VCaP (cell line): ENCODE results near the gene ITPR1.

Source experiments
- H3K27ac ChIP-seq: fragments of 450-650 bp; 2 replicates; pipeline ENCODE4 v1.5.1; 2017
- TF ChIP-seq, protein P1 (sequence below): fragments of 450-650 bp; conservative IDR thresholded peaks from 2 replicates; pipeline ENCODE4 v1.5.1; 2017; ENCODE audit warnings: mild to moderate bottlenecking, moderate library complexity

Gene ITPR1

DNA sequence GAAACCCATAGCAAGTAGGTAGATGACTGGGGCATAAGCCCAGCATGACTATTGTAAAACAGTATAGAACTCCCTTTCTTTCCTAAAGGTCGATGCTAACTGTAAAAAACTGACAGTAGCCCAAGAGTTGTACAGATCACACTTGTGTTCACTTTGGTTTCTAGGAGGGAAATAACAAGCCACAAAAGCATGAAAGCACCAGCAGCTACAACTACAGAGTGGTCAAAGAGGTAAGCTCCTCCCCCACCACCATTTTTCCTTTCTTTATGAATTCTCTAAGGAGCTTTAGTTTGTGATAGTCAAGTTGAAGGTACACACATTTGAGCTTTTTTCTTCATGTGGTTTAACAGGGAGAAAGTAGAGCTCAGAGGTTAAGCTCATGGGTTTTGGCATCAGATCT, 191.0 kb downstream of the ITPR1 start:
- H3K27ac ChIP-seq, result no peak overlapping the region
- TF ChIP-seq, protein P1, sequence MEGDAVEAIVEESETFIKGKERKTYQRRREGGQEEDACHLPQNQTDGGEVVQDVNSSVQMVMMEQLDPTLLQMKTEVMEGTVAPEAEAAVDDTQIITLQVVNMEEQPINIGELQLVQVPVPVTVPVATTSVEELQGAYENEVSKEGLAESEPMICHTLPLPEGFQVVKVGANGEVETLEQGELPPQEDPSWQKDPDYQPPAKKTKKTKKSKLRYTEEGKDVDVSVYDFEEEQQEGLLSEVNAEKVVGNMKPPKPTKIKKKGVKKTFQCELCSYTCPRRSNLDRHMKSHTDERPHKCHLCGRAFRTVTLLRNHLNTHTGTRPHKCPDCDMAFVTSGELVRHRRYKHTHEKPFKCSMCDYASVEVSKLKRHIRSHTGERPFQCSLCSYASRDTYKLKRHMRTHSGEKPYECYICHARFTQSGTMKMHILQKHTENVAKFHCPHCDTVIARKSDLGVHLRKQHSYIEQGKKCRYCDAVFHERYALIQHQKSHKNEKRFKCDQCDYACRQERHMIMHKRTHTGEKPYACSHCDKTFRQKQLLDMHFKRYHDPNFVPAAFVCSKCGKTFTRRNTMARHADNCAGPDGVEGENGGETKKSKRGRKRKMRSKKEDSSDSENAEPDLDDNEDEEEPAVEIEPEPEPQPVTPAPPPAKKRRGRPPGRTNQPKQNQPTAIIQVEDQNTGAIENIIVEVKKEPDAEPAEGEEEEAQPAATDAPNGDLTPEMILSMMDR, result no peak

DNA sequence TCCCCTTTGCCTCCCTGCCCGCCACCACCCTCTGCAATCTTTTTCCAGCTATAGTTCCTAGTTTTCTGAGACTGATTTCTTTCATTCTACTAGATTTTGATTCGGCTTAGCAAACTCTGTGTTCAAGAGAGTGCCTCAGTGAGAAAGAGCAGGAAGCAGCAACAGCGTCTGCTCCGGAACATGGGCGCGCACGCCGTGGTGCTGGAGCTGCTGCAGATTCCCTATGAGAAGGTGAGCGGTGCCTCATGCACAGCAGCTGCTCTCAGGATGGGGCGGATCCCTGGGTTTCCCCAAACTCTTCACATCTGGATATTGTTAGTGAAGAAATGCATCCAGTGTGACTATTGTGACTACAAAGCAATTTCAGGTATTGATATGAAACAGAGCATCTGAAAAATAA, 191.8 kb downstream of the ITPR1 start:
- TF ChIP-seq, protein P1, result no peak
- peak overlapping the region; percentile 86 for H3K27ac ChIP-seq

DNA sequence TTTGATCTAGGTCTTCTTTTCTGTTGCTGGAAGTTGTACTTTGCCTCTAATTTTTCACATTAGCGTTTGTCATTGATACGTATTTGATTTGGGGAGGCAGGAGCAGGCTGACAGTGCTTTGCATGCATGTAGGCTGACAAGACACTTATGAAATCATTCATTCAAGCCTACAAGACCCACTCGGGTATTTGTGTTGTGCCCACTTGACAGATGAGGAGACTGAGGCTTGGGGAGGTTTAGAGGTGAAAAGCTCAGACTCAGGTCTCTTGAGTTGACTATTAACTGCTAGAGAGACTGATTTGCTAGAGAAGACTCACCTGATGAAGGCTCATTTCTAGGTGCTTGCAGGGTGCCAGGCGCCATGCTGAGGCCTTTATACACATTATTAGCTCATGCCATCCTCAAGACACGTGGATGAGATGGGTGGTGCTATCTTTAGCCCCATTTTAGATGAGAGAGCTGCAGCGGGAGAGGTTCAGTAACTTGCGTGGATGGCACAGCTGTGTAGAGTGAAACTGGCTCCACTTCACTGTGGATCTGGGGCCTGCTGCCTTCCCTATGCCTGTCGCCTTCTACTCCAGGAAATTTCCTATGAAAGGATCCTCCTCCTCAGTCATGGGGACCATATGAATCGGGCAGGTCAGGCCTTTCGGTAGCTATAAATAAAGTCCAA, 192.7 kb downstream of the ITPR1 start:
- peak overlapping the region; percentile 86 for H3K27ac ChIP-seq
- TF ChIP-seq, protein P1, result no peak

DNA sequence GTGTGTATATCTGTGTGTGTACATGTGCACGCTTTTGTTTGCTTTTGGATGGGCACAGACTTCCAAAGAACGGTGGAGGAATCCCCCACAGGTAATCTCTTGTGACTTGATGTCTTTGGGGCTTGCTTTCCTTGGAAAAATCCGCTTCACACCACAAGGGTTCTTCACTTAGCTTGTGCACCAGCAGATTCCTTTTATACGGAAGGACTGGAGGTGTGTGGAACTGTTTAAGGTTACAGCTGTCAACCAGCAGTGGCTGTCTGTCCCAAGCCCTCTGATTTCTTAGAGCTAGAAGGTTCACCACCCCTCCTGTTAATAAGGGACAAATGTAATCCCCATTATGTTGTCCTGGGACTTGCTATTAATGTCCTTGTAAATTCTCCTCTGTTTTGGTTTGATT, 193.5 kb downstream of the ITPR1 start:
- TF ChIP-seq, protein P1, result no peak
- H3K27ac ChIP-seq, result peak overlapping the region; percentile 86

DNA sequence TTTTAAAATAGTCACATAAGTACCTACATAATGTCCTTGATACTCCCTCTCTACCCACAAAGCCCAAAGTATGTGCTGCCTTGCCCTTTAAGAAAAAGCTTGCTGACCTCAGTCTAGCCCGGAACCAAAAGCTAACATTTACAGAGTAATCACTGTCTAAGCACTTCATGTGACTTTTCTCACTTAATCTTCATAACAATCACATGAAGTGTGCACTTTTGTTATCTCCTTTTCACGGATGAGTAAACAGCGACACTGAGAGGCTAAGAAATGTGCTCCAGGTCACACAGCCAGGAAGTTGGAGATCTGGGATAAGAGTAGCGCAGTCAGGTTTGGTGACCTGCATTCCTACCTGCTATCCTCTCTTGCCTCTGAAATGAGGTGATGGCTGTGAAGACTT, 194.0 kb downstream of the ITPR1 start:
- TF ChIP-seq, protein P1, result no peak
- peak overlapping the region; percentile 86 for H3K27ac ChIP-seq

DNA sequence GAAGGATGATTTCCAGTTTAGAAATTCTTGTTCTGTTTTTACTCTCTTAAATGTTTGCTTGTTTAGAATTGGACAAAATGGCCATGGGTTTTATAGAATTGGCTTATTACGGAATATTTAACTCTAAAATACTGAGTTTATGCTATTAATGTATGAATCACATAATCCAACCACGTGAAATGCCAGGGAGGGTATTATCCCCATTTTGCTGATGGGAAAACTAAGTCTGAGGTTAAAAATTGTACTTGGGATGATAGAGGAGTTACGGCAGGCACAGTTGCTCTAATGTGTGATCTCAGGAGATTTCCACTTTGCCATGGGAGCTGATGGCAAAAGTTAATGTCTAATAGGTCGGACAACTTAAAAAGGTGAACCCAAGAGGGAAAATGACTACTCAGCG, 194.4 kb downstream of the ITPR1 start:
- H3K27ac ChIP-seq, result peak overlapping the region; percentile 86
- TF ChIP-seq, protein P1, result no peak

DNA sequence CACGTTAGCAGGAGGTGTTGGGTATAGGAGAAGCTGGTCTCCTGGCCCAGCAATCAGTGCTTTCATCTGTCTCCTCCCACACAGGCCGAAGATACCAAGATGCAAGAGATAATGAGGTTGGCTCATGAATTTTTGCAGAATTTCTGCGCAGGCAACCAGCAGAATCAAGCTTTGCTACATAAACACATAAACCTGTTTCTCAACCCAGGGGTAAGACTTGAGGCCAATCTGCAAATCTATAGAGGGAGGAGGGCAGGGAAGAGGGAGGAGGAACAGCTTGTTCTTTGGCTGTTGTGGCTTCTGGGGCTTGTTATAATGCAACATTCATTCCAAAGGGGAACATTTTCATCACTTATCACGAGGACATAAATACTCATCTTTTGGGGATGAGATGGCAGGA, 195.3 kb downstream of the ITPR1 start:
- peak overlapping the region; percentile 86 for H3K27ac ChIP-seq
- TF ChIP-seq, protein P1, result no peak
